Neural progenitor cell (in vitro differentiated cells): ENCODE measurements around the gene COG5. TPM values are rescaled to one million over a fixed set of nuclear protein-coding genes. Genes with fewer than 3 reads are reported as not detected.

Source experiments
- DNase-seq: peaks from one replicate; pipeline ENCODE4 v3.0.0-alpha.2; 2016; ENCODE audit warnings: low spot score
- H2AFZ ChIP-seq: fragments of 200-600 bp; sonication (generic); replicated peaks from 2 replicates; pipeline ENCODE4 v1.6.1; 2016; ENCODE audit warnings: antibody characterized with exemption
- H3F3A ChIP-seq: fragments of 200-600 bp; sonication (generic); 2 replicates; pipeline ENCODE4 v1.6.1; 2016; ENCODE audit warnings: antibody characterized with exemption, low read depth
- H3K27ac ChIP-seq: fragments of 200-600 bp; sonication (generic); 2 replicates; pipeline ENCODE4 v1.5.1; 2016; ENCODE audit warnings: mild to moderate bottlenecking
- H3K27me3 ChIP-seq: fragments of 200-600 bp; sonication (generic); 2 replicates; pipeline ENCODE4 v1.6.1; 2016; ENCODE audit warnings: mild to moderate bottlenecking, moderate library complexity
- H3K36me3 ChIP-seq: fragments of 200-600 bp; sonication (generic); 2 replicates; pipeline ENCODE4 v1.5.1; 2016
- H3K4me1 ChIP-seq: fragments of 200-600 bp; sonication (generic); 2 replicates; pipeline ENCODE4 v1.6.1; 2016; ENCODE audit warnings: mixed run types
- H3K4me2 ChIP-seq: fragments of 200-600 bp; sonication (generic); 2 replicates; pipeline ENCODE4 v1.6.1; 2016
- H3K4me3 ChIP-seq: fragments of 200-600 bp; sonication (generic); 2 replicates; pipeline ENCODE4 v1.5.1; 2016
- H3K79me2 ChIP-seq: fragments of 200-600 bp; sonication (generic); 2 replicates; pipeline ENCODE4 v1.6.1; 2016; ENCODE audit warnings: low read depth
- H3K9ac ChIP-seq: fragments of 200-600 bp; sonication (generic); 2 replicates; pipeline ENCODE4 v1.6.1; 2016
- H3K9me3 ChIP-seq: fragments of 200-600 bp; sonication (generic); 2 replicates; pipeline ENCODE4 v1.5.1; 2016; ENCODE audit warnings: low read depth
- H4K20me1 ChIP-seq: fragments of 200-600 bp; sonication (generic); 2 replicates; pipeline ENCODE4 v1.6.1; 2016; ENCODE audit warnings: low read depth
- H3K27ac Mint-ChIP-seq: 3 replicates; pipeline ENCODE4 v1.8.0; 2021; ENCODE audit warnings: mixed read lengths
- H3K27me3 Mint-ChIP-seq: 2 replicates; pipeline ENCODE4 v1.8.0; 2022; ENCODE audit warnings: low read depth, mild to moderate bottlenecking, inconsistent platforms, moderate library complexity, mixed read lengths; ENCODE audit not compliant: insufficient read depth
- H3K36me3 Mint-ChIP-seq: 3 replicates; pipeline ENCODE4 v1.8.0; 2021; ENCODE audit warnings: mixed read lengths
- H3K4me1 Mint-ChIP-seq: 3 replicates; pipeline ENCODE4 v1.8.0; 2021; ENCODE audit warnings: mixed read lengths
- H3K4me3 Mint-ChIP-seq: 3 replicates; pipeline ENCODE4 v1.8.0; 2021; ENCODE audit warnings: mild to moderate bottlenecking, moderate library complexity, mixed read lengths
- H3K9me3 Mint-ChIP-seq: 3 replicates; pipeline ENCODE4 v1.8.0; 2020; ENCODE audit warnings: mixed read lengths
- CTCF ChIP-seq: fragments of 200-600 bp; sonication (generic); IDR thresholded peaks from 2 replicates; pipeline ENCODE4 v1.5.1; 2017; ENCODE audit warnings: antibody characterized with exemption, mild to moderate bottlenecking
- EZH2 ChIP-seq: fragments of 200-600 bp; sonication (generic); IDR thresholded peaks from 2 replicates; pipeline ENCODE4 v1.6.1; 2017; ENCODE audit warnings: antibody characterized with exemption, mild to moderate bottlenecking, moderate library complexity
- EZH2phosphoT487 ChIP-seq: fragments of 200-600 bp; sonication (generic); IDR thresholded peaks from 2 replicates; pipeline ENCODE4 v1.6.1; 2017; ENCODE audit warnings: antibody characterized with exemption
- total RNA-seq: library from RNA; depleted of rRNA; stranded (reverse); fragments of >200 nt; gene quantifications from 2 replicates; pipeline ENCODE4 v1.2.3, GENCODE V29; 2015; ENCODE audit warnings: low replicate concordance

COG5 gene
- total RNA-seq, 1 donor from 2014 or later = 90.5 TPM

- no peaks in the 10 kb centered on the region for H3K27me3 ChIP-seq
- no peak overlapping the region for H3K4me3 ChIP-seq
- TF ChIP-seq CTCF = no peak
- no peak for TF ChIP-seq EZH2phosphoT487
- TF ChIP-seq EZH2 = no peak
- H3K36me3 Mint-ChIP-seq = no peaks in the 10 kb centered on the region
- no peak overlapping the region for H3K9ac ChIP-seq
- no peaks in the 10 kb centered on the region for H3K36me3 ChIP-seq
- no peaks in the 10 kb centered on the region for H3K4me1 ChIP-seq
- no peak overlapping the region for H3K27ac Mint-ChIP-seq
- H3F3A ChIP-seq = no peaks in the 10 kb centered on the region
- H3K4me3 Mint-ChIP-seq = no peak overlapping the region
- no peak overlapping the region for H3K4me2 ChIP-seq
- H2AFZ ChIP-seq = no peak overlapping the region
- H3K27me3 Mint-ChIP-seq = no peaks in the 10 kb centered on the region
- H3K4me1 Mint-ChIP-seq = peaks cover 10% of the 10 kb centered on the region
- DNase-seq = no peak
- H4K20me1 ChIP-seq = no peaks in the 10 kb centered on the region
- no peaks in the 10 kb centered on the region for H3K9me3 Mint-ChIP-seq
- H3K9me3 ChIP-seq = no peaks in the 10 kb centered on the region
- H3K79me2 ChIP-seq = no peaks in the 10 kb centered on the region
- no peak overlapping the region for H3K27ac ChIP-seq
These were observed 91.6 kb downstream of the COG5 start for GRCh38 chr7:107472116-107472515.

GRCh38 chr7:107471292-107472070 is 92.2 kb downstream of the COG5 start:
- Mint-ChIP-seq H3K27me3 (no peaks in the 10 kb centered on the region), H3K9me3 (no peaks in the 10 kb centered on the region), H3K27ac (no peak overlapping the region), H3K4me1 (peaks cover 10% of the 10 kb centered on the region), H3K36me3 (no peaks in the 10 kb centered on the region), H3K4me3 (no peak overlapping the region)
- TF ChIP-seq EZH2 (no peak), EZH2phosphoT487 (no peak), CTCF (no peak)
- no peaks in the 10 kb centered on the region for H4K20me1 ChIP-seq
- no peaks in the 10 kb centered on the region for H3K36me3 ChIP-seq
- H3K4me2 ChIP-seq = no peak overlapping the region
- H3K9ac ChIP-seq = no peak overlapping the region
- H3K9me3 ChIP-seq = no peaks in the 10 kb centered on the region
- no peaks in the 10 kb centered on the region for H3K4me1 ChIP-seq
- no peak overlapping the region for H2AFZ ChIP-seq
- no peak for DNase-seq
- H3K27ac ChIP-seq = no peak overlapping the region
- H3K79me2 ChIP-seq = no peaks in the 10 kb centered on the region
- no peak overlapping the region for H3K4me3 ChIP-seq
- no peaks in the 10 kb centered on the region for H3K27me3 ChIP-seq
- no peaks in the 10 kb centered on the region for H3F3A ChIP-seq

GRCh38 chr7:107469929-107470328 is 93.8 kb downstream of the COG5 start, which contains the start of gene GPR22:
TSS of gene GPR22 (plus strand) at chr7:107470057. CDS start at chr7:107474061, 4,004 bp downstream.
- Mint-ChIP-seq H3K9me3 (no peaks in the 10 kb centered on the region), H3K4me3 (no peak within 1 kb of the TSS), H3K27me3 (no peaks in the 10 kb centered on the region), H3K27ac (no peak within 1 kb of the TSS), H3K4me1 (peaks cover 7% of the 10 kb centered on the region), H3K36me3 (no peaks in the 10 kb centered on the region)
- no peaks in the 10 kb centered on the region for H3F3A ChIP-seq
- H3K4me2 ChIP-seq = no peak within 1 kb of the TSS
- H3K27ac ChIP-seq = no peak within 1 kb of the TSS
- H2AFZ ChIP-seq = no peak within 1 kb of the TSS
- no peaks in the 10 kb centered on the region for H3K9me3 ChIP-seq
- TF ChIP-seq EZH2phosphoT487 = no peak
- no peak for TF ChIP-seq CTCF
- no peak for TF ChIP-seq EZH2
- H3K79me2 ChIP-seq = no peaks in the 10 kb centered on the region
- no peaks in the 10 kb centered on the region for H3K27me3 ChIP-seq
- H4K20me1 ChIP-seq = no peaks in the 10 kb centered on the region
- H3K36me3 ChIP-seq = no peaks in the 10 kb centered on the region
- H3K9ac ChIP-seq = no peak within 1 kb of the TSS
- no peak for DNase-seq
- H3K4me3 ChIP-seq = no peak within 1 kb of the TSS
- H3K4me1 ChIP-seq = no peaks in the 10 kb centered on the region
